GM19099 (cell line): ENCODE results near the gene WDFY3.

Source experiments
- POLR2A ChIP-seq: IDR thresholded peaks from 3 replicates; pipeline ENCODE4 v1.6.1; 2011; ENCODE audit warnings: low read depth; ENCODE audit not compliant: insufficient read length; ENCODE audit errors: extremely low read depth

WDFY3 gene, protein sequence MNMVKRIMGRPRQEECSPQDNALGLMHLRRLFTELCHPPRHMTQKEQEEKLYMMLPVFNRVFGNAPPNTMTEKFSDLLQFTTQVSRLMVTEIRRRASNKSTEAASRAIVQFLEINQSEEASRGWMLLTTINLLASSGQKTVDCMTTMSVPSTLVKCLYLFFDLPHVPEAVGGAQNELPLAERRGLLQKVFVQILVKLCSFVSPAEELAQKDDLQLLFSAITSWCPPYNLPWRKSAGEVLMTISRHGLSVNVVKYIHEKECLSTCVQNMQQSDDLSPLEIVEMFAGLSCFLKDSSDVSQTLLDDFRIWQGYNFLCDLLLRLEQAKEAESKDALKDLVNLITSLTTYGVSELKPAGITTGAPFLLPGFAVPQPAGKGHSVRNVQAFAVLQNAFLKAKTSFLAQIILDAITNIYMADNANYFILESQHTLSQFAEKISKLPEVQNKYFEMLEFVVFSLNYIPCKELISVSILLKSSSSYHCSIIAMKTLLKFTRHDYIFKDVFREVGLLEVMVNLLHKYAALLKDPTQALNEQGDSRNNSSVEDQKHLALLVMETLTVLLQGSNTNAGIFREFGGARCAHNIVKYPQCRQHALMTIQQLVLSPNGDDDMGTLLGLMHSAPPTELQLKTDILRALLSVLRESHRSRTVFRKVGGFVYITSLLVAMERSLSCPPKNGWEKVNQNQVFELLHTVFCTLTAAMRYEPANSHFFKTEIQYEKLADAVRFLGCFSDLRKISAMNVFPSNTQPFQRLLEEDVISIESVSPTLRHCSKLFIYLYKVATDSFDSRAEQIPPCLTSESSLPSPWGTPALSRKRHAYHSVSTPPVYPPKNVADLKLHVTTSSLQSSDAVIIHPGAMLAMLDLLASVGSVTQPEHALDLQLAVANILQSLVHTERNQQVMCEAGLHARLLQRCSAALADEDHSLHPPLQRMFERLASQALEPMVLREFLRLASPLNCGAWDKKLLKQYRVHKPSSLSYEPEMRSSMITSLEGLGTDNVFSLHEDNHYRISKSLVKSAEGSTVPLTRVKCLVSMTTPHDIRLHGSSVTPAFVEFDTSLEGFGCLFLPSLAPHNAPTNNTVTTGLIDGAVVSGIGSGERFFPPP (N-terminal part only)

DNA sequence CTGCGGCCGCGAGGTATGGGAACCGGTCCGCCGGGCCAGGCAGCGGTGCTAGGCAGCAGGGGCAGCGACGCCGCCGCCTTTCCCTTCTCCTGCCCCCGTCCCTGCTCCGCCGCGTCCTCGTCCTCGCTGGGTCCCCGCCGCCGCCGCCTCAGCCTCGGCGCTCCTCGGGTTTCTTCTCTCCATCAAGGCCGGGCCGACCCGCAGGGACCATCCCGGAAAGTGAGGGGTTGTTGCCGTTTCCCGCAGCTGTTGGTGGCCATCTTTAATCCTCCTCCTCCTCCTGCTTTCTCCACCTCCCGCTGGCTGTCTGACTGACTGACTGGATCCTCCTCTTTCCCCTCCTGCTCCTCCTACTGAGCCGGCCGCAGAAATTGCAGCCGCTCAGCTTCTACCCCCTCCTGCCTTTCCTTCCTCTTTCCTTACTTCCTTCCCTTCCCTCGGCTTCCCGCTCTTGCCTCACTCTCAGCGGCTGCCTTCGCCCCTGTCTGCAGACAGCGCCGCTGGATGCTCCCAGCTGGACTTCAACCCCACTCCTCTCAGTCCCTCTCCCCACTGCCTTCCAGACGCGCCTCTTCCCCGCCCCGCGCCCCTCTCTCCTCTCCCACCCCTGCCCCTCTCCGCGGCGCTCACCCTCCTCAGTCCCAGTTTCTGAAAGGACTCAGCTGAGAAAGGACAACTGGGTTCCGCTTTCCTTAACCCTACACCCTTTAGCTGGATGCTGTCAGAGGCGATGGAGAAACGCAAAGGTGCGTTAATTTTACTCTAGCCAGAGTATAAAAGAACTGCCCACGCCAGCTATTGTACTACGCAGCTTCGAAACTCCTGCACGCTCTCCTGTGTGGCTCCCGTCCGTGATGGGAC lies at the start of gene WDFY3:
Gene WDFY3 (minus strand): TSS at position 309 of the 861 bp plus-strand sequence. CDS start 106,099 bp downstream, outside the sequence.
- no peak for TF ChIP-seq POLR2A

DNA sequence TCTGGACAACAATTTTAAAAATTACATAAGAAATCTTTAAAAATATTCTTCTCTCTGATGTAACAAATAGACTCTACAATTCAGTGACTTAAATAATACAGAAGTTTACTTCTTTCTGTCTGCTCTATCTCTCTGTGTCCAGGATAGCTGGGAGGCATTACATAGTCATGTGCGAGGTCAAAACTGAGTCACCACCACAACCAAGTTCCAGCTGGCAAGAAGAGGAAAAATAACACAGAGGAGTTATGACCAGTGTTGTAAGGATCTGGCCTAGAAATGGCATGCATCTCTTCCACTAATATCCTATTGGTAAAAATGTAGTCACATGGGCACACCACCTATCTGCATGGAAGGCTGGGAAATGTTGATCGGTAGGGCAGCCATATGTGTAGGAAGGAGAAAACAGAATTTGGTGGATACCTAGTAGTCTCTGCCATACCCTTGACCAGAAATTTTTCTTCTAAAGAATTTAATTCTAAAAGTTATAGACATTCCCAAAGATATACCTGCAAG lies 39.4 kb upstream of the WDFY3 start:
- TF ChIP-seq POLR2A, result no peak

DNA sequence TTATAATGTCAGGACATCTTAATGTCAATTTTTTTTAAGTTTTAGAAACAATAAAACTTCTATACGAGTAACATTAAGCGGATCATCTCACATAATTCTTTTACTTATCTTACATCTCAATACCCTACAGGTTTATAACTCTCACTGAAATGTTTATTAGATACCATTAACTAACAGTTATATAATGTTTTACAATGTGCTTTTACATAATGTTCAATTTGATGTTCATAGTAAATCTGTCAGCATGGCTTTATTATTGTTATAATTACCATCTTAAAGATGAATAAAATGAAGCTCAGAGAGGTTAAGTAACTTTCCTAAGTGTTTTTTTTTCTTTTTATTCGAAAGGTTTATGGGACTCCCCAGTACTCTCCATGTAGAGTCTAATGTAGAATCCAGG lies 33.9 kb upstream of the WDFY3 start:
- TF ChIP-seq POLR2A, result no peak

DNA sequence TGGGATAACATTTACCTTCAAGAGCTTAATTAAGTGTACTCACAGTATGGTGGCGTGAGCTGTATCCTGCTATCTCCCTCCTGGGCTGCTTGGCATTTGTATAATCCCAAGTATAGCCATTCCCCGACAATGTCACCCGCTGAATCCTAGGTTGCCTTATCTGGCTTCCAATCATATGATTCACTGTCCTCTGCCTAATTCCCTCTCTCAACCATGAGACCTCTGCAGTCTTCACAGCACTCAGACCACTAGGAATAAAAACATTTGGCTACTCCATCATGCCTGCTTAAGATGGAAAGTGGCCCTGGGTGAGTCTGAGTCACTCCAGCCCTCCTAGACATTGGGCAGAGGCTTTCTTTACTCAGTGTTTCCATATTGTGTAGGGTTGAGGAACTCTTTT lies 28.9 kb upstream of the WDFY3 start:
- no peak for TF ChIP-seq POLR2A

DNA sequence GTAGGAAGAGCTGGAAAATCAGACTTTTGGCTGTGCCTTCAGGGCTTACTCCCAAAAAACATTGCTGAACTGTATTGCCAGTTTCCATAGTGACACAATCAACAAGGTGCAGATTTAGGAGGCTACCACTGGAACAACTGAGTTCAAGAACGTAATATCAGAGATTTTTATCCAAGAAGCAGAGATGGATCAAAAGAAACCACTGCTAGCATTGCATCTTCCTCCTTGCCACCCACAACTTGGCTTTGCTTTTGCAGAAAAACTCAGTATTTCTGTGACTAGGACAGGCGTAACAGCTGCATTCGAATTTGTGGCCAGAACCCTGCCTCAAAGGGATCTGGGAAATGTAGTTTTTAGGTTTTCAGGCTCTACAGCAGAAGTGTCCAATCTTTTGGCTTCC lies 27.8 kb upstream of the WDFY3 start:
- TF ChIP-seq POLR2A, result no peak

DNA sequence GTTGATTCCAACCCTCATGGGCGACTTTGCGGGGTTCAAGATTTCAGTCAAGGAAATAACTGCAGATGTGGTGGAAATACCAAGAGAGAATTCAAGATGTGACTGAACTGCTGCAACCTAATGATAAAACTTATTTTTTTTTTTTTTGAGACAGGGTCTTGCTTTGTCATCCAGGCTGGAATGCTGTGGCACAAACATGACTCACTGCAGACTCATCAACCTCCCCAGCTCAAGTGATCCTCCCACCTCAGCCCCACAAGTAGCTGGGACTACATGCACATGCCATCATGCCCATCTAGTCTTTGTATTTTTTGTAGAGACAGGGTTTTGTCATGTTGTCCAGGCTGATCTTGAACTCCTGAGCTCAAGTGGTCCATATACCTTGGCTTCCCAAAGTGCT lies 19.5 kb upstream of the WDFY3 start:
- TF ChIP-seq POLR2A, result no peak

DNA sequence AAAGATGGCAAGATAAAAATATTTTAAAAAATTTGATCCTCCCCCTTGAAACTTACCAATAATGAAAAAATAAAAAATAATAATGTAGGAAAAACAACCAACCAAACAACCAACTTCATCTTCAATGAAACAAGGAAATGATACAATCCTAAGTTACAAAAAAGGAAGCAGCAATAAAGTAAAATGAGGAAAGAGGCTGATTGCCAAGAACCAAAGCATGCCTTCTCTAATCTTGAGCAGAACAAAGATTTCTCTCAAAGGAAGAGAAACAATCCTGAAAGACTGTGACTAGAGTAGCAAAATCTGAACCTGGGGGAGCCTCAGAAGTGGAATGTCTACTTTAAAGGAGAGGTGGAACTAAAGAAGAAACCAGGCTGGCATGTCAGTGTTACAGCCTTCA lies 10.9 kb upstream of the WDFY3 start:
- TF ChIP-seq POLR2A, result no peak

DNA sequence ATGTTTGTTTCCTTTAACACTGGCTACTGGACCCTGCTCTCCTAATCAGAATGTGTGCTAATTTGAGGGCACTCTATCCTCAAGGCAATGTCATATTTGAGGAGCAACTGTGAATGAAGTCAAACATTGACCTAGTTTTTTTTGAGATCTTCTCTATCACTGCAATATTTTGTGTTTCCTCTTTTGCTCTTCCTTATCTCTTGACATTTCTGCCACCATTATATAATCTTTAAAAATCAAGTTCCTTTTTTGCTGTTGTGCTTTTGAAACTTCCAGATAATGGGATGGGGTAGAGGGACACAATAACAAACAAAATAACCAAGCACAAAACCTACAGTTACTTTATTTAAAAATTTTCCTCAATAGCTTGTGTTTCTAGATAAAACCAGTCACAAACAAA lies 7.4 kb upstream of the WDFY3 start:
- TF ChIP-seq POLR2A, result no peak

DNA sequence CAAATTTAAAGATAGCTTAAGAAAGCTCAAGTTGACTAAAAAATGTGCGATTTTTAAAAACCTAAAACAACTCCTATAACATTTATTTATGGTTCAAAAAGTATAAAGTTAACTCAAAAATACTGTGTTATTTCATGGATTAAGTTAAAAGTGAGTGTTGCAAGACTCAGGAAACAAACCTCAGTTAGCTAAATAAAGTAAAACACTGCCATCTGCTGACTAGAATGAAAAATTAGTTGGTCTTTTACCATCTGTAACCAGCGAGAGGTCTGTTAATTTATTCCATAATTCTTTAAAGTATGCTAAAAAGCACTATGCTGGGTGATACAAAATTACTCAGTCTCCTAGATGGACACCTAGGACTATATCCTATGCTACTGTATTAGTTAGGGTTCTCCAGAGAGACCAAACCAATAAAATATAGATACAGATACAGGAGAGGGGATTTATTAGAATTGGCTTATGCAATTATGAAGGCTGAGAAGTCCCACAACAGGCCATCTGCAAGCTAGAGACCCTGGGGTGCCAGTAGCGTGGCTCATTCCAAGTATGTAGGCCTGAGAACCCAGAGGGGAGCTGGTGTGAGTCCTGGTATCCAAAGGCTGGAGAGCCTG lies 4.9 kb upstream of the WDFY3 start:
- TF ChIP-seq POLR2A, result no peak

DNA sequence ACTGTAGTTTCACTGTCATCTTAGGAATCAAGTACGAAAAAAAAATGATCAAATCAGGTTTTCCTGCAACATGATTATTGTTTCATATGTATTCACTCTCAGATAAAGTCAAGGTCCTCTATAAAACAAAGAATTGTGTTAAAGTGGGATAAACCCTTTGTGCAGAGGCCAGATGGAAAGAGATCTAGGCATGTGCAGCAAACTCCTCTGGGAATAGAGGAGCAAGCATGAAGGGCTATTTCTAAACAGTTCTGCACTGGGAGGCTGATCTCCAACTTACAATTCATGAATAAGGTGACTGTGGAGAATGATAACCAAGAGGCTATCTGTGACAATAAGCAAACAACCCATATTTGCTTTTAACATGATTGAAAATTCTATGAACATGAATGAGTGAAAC lies 2.4 kb upstream of the WDFY3 start:
- no peak for TF ChIP-seq POLR2A

DNA sequence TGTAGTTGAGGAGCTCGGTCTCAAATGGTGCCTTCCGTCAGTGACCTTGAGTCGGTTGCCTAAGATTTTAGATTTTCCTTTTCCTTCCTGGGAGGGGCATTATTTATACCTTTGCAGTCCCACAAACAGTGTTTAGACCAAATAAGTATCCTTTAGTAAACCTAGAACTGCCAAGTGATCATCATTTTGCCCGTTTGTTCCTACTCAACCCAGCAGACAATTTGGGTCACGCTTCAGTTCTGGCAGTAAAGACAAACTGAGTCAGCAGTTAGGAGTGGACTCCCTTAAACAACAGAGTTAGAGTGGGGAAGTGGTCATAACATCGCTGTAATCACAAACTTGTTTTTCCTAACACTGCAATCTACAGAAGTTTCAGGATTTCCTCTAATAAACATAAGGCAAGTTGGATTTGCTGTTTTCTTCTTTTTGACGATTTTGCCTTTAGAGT lies 777 bp upstream of the WDFY3 start:
- no peak for TF ChIP-seq POLR2A

DNA sequence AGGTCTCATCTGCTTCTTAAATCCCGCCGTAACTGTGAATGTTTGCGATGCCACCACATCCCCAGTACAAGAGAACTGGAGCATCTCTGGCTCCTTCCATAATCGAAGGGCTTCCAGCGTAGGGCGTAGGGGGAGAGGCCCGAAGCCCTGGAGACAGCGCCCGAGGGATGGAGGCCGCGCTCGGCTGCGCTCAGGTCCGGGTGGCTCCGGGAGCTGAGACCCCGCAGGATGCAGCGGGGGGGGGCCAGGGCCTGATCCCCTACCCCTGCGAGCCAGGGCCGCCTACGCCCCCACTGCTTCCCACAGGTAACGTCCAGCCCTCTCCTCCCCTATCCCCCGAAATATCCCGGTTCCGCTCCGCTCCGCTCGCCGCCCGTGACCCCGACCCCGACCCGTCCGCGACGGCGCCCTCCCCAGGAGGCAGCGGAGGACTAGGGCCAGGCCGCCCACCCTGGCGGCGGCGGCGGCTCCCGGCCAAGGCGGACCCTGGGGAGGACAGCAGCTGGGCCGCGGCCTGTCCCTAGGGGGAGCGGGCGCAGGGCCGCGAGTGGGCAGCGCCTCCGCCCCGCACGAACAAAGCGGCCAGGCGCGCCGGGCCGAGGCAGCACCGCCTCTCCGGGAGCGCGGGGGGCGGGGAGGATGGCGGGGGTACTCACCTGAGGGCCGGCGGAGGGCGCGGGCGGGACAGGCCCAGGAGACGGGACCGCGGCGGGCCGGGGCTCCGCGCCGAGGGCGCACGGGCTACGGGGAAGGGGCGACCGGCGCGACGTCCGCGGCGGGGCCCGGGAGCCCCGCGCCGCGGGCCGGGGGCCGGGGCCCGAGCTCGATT lies 723 bp downstream of the WDFY3 start:
- TF ChIP-seq POLR2A, result no peak

DNA sequence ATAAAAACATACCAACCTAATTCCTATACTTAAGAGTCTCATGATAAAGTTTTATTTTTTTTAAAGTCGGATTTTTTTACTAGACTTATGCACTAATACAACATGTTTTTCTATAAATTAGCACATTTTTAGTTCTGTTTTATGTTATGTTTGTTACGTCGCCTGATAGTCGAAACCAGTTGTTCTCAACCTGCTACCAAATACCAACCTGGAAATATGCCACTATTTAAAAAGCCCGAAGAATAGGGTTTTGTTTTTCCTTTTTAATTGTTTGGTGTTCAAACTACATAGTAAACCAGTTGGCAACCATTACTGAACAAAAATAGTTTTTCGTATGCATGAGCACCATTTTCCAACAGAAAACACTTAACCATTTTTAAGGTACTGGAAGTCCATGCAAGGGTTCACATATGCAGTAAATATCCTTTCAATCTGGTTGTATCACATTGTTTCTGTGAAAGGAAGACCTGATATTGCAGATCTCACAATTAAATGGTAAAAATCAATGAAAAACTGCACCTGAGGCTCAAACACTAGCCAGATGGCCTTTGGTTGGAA lies 1.4 kb downstream of the WDFY3 start:
- TF ChIP-seq POLR2A, result no peak

DNA sequence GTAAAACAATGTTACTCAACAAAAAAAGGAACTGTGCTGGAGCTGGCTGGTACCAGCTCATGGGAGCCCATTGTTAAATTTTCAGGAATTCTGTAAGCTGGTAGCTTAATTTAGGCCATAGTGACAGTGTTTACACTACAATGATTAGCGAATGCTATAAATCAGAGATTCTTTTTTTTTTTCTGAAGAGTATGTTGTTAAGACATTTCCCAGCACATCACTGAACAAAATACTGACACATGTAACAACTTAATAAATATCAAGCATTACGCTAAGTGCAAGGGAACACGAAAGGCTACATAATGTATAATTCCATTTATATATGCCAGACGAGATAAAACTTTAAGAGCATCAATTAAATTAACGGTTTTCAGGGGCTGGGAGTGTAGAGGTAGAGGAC lies 4.4 kb downstream of the WDFY3 start:
- TF ChIP-seq POLR2A, result no peak
